Smooth muscle cell (in vitro differentiated cells): ENCODE data around the gene RAB35. TPM values are rescaled to one million over a fixed set of nuclear protein-coding genes. Genes with fewer than 3 reads are reported as not detected.

Source experiments
- DNase-seq: peaks from one replicate; lab custom pipeline; 2025; ENCODE audit not compliant: unreplicated experiment; lab: John Stamatoyannopoulos, UW
- H2AFZ ChIP-seq: fragments of 200-600 bp; sonication (generic); 2 replicates; pipeline ENCODE4 v1.6.0; 2016; ENCODE audit warnings: antibody characterized with exemption, low read depth, mild to moderate bottlenecking
- H3F3A ChIP-seq: fragments of 200-600 bp; sonication (generic); 2 replicates; pipeline ENCODE4 v1.6.0; 2017; ENCODE audit warnings: antibody characterized with exemption, low read depth
- H3K27ac ChIP-seq: fragments of 200-600 bp; sonication (generic); 2 replicates; pipeline ENCODE4 v1.5.1; 2016; ENCODE audit warnings: low read depth, mild to moderate bottlenecking
- H3K27me3 ChIP-seq: fragments of 200-600 bp; sonication (generic); 2 replicates; pipeline ENCODE4 v1.6.1; 2016; ENCODE audit warnings: low read depth, mild to moderate bottlenecking
- H3K36me3 ChIP-seq: fragments of 200-600 bp; sonication (generic); 2 replicates; pipeline ENCODE4 v1.5.1; 2016; ENCODE audit warnings: low read depth
- H3K4me1 ChIP-seq: fragments of 200-600 bp; sonication (generic); 2 replicates; pipeline ENCODE4 v1.5.1; 2016; ENCODE audit warnings: low read depth
- H3K4me2 ChIP-seq: fragments of 200-600 bp; sonication (generic); 2 replicates; pipeline ENCODE4 v1.6.0; 2016; ENCODE audit warnings: mild to moderate bottlenecking
- H3K4me3 ChIP-seq: fragments of 200-600 bp; sonication (generic); 2 replicates; pipeline ENCODE4 v1.5.1; 2016; ENCODE audit warnings: mild to moderate bottlenecking
- H3K79me2 ChIP-seq: fragments of 200-600 bp; sonication (generic); 2 replicates; pipeline ENCODE4 v1.6.0; 2016; ENCODE audit warnings: low read depth, mild to moderate bottlenecking
- H3K9ac ChIP-seq: fragments of 200-600 bp; sonication (generic); 2 replicates; pipeline ENCODE4 v1.6.0; 2016; ENCODE audit warnings: low read depth
- H3K9me3 ChIP-seq: fragments of 200-600 bp; sonication (generic); replicated peaks from 2 replicates; pipeline ENCODE4 v1.5.1; 2016; ENCODE audit warnings: low read depth
- H4K20me1 ChIP-seq: fragments of 200-600 bp; sonication (generic); 2 replicates; pipeline ENCODE4 v1.6.0; 2016; ENCODE audit warnings: low read depth
- WGBS: methylation state at CpG from one replicate; pipeline ENCODE4 v1.1.7; 2016; ENCODE audit warnings: low lambda C conversion rate; 5-methylcytosine and 5-hydroxymethylcytosine counted together
- polyA plus RNA-seq: library from polyadenylated mRNA; unstranded; fragments of >200 nt; fragmentation: Nextera tagmentation; extraction: Ambion mirVana; gene quantifications from 2 replicates; pipeline ENCODE4 v1.2.1, GENCODE V29; 2016
- total RNA-seq: library from RNA; depleted of rRNA; stranded (reverse); fragments of >200 nt; gene quantifications from 2 replicates; pipeline ENCODE4 v1.2.3, GENCODE V29; 2014
- TF ChIP-seq, protein P1 (sequence below): fragments of 200-600 bp; sonication (generic); IDR thresholded peaks from 2 replicates; pipeline ENCODE4 v1.5.1; 2017; ENCODE audit warnings: borderline replicate concordance, mild to moderate bottlenecking, antibody characterized with exemption; ENCODE audit not compliant: insufficient read depth, poor library complexity, severe bottlenecking

RAB35 gene
- total and polyA plus RNA-seq, 2 experiments from 2014 or later = 19.1 to 19.3 TPM

DNA sequence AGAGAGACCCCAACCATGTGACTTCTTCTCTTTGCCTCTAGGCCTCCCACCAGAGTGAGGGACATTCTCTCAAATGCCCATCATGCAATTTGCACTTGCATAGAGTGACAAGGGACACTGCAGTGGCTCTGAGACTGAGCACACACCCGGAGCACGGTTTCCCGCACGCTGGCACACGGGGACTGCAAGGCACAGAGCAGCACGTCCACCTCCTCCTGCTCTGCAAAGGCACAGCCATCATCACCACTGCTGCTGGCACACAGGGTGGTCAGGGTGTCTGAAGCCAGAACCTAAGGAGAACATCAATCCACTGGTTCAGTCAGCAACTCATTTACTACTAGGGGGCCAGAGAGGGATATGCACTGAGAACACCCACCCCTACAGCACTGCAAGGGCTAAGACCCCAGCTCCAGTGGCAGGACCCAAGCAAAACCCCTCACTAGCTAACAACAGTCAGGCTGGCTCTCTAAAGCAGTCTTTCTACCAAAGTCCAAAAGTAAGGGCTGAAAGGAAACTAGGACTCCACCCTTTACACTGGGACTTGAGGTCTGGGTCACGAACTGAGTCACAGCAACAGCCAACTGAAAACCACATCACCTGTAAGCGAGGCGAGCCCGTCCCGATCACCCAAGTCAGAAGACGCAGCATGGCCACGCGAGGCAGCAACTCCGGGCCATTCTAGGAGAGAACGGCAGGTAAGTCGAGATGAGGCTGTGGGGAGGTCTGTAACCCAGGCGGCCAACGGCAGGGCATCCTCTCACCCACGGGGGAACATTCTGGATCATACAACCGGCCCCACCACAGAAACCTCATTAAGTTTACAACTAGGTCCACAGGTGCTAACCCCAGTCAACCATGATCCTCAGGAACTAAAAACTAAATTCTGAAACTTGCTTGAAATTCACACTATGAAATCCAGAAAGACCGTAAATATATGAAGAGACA lies 40.0 kb upstream of the RAB35 start:
- H3K79me2 ChIP-seq = no peaks in the 10 kb centered on the region
- no peak overlapping the region for H3K27ac ChIP-seq
- H3K9ac ChIP-seq = no peak overlapping the region
- no peaks in the 10 kb centered on the region for H4K20me1 ChIP-seq
- no peak for DNase-seq
- TF ChIP-seq, protein P1, sequence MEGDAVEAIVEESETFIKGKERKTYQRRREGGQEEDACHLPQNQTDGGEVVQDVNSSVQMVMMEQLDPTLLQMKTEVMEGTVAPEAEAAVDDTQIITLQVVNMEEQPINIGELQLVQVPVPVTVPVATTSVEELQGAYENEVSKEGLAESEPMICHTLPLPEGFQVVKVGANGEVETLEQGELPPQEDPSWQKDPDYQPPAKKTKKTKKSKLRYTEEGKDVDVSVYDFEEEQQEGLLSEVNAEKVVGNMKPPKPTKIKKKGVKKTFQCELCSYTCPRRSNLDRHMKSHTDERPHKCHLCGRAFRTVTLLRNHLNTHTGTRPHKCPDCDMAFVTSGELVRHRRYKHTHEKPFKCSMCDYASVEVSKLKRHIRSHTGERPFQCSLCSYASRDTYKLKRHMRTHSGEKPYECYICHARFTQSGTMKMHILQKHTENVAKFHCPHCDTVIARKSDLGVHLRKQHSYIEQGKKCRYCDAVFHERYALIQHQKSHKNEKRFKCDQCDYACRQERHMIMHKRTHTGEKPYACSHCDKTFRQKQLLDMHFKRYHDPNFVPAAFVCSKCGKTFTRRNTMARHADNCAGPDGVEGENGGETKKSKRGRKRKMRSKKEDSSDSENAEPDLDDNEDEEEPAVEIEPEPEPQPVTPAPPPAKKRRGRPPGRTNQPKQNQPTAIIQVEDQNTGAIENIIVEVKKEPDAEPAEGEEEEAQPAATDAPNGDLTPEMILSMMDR = no peak
- no peak overlapping the region for H3K4me2 ChIP-seq
- H2AFZ ChIP-seq = no peak overlapping the region
- H3K27me3 ChIP-seq = no peaks in the 10 kb centered on the region
- H3K36me3 ChIP-seq = peaks cover 19% of the 10 kb centered on the region
- WGBS = 98% methylated on average over 22 of the region's 22 CpGs
- no peaks in the 10 kb centered on the region for H3K4me1 ChIP-seq
- H3F3A ChIP-seq = no peaks in the 10 kb centered on the region
- H3K9me3 ChIP-seq = no peaks in the 10 kb centered on the region
- H3K4me3 ChIP-seq = no peak overlapping the region

DNA sequence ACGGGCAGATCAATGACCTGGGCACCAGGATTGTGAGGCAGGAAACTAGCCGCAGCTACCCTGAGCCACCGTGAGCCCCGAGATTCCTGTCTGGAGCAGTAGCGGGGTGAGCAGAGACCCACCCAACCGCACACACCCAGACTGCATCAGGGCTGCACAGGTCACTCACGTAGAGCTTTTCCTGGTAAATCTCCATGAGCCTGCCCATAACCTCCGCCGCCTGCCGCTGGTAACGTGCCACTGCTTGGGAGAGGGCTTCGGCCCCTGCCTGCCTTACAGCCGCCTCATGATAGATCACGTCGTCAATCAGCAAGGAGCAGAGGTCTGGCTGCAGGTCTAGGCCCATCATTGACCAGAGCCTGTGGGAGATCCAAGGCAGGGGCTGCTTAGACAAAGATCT lies 38.5 kb upstream of the RAB35 start:
- Histone ChIP-seq H3K4me3 (no peak overlapping the region), H3K9me3 (no peaks in the 10 kb centered on the region), H3K79me2 (no peaks in the 10 kb centered on the region), H3K27me3 (no peaks in the 10 kb centered on the region), H4K20me1 (no peaks in the 10 kb centered on the region), H3K27ac (no peak overlapping the region), H3K36me3 (peaks cover 8% of the 10 kb centered on the region), H2AFZ (no peak overlapping the region), H3K4me1 (no peaks in the 10 kb centered on the region), H3K9ac (no peak overlapping the region), H3F3A (no peaks in the 10 kb centered on the region), H3K4me2 (no peak overlapping the region)
- DNase-seq = no peak
- whole genome bisulfite sequencing = 97% methylated on average over 15 of the region's 15 CpGs
- TF ChIP-seq, protein P1 = no peak

DNA sequence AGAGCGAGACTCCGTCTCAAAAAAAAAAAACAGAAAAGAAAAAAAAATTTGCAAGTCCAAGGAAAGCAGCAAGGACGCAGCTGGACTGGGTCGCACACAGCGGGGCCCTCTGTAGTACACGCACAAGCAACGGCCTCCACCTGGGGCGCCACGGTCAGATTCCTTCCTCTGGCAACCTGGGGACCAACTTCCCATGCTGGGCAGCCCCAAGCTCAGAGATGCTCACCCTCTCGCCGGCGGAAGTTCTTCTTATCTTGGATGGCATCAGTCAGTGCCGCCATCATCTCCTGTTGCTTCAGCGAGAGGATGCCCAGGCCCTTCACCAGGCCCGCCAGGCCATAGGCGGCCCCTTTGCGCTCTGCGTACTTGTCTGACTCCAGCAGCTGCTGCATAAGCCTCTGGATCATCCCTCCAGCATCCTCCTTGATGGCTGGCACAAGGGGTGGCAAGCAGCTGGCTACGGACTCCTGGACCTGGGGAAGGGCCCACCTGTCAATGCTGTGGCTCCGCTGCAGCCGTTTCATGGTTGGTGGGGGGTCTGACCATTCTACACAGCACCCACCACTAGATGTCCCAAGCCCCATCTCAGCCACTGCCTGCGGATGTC lies 34.5 kb upstream of the RAB35 start:
- 97% methylated on average over 22 of the region's 22 CpGs for WGBS
- Histone ChIP-seq H3F3A (no peaks in the 10 kb centered on the region), H3K9me3 (no peaks in the 10 kb centered on the region), H4K20me1 (no peaks in the 10 kb centered on the region), H3K27ac (no peak overlapping the region), H3K36me3 (peaks cover 4% of the 10 kb centered on the region), H3K27me3 (no peaks in the 10 kb centered on the region), H2AFZ (no peak overlapping the region), H3K4me1 (no peaks in the 10 kb centered on the region), H3K79me2 (no peaks in the 10 kb centered on the region), H3K4me3 (no peak overlapping the region), H3K9ac (no peak overlapping the region), H3K4me2 (no peak overlapping the region)
- TF ChIP-seq, protein P1 = no peak
- no peak for DNase-seq
